Umbilical cord (tissue), 1 donor: Measurements from ENCODE around the gene PARP8. TPM values are rescaled to one million over a fixed set of nuclear protein-coding genes. Genes with fewer than 3 reads are reported as not detected.

Source experiments
- total RNA-seq: library from RNA; depleted of rRNA; stranded (reverse); fragments of >200 nt; gene quantifications from one replicate; pipeline ENCODE4 v1.2.3, GENCODE V29; 2014; ENCODE audit warnings: low replicate concordance; ENCODE audit not compliant: insufficient read depth

The PARP8 gene
- total RNA-seq, 1 donor from 2014 or later = 60.4 TPM

Other genes starting within 250 kb of the PARP8 start
- 7.7 TPM for gene EMB, start 225.3 kb upstream of the PARP8 start, total RNA-seq